ENCODE data around the gene PBX3. TPM values are rescaled to one million over a fixed set of nuclear protein-coding genes. Genes with fewer than 3 reads are reported as not detected.

The PBX3 gene
- total RNA-seq, 6 experiments from 2014 or later, result 13.0 to 20.2 (median 15.0) TPM

DNA sequence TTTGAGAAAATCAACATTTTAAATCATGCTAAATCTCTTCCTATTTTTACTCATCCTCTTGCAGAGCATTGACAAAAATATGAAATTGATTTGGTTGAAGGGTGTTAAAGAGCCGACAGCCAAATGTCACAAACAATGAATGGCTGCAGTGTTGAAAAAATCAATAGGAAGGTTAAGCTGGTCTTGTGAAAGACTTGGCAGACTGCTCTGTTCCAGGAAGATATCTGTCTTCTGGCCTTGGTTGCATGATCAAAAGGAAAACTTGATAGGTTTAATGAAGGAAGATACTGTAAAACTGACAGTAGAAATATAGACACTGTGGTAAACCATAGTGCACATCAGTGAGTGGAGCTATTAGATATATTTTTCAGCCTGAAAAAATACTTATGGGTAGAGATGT lies 103.6 kb downstream of the PBX3 start:
- intact Hi-C loops (cut with DNase I), result no loop called here
- TF ChIP-seq POLR2A (IDR thresholded peaks at IDR 0.05), result no peak
- no peak for TF ChIP-seq CTCF (IDR thresholded peaks at IDR 0.05)
- Histone ChIP-seq H3K4me3 (no peak overlapping the region), H3K4me1 (peaks cover 0 to 27% (median 5%) of the 10 kb centered on the region in 4 donors), H3K27me3 (no peaks in the 10 kb centered on the region), H3K36me3 (no peaks in the 10 kb centered on the region), H3K27ac (no peak overlapping the region), H3K9me3 (no peaks in the 10 kb centered on the region)
- ATAC-seq, result peak; percentile 39 to 77 (median 64)
- peak in 1 of 3 donors; percentile 50 for DNase-seq
- WGBS (ENCODE audit: insufficient coverage, low coverage, low lambda C conversion rate, missing lambda C conversion rate), result 10% methylated on average over 1 of the region's 1 CpG

GRCh38 chr9:125851979-125852378 lies 104.8 kb downstream of the PBX3 start:
- DNase-seq (no peak), ATAC-seq (peak in 3 of 4 donors; percentile 42 to 50 (median 45))
- Histone ChIP-seq H3K36me3 (no peaks in the 10 kb centered on the region), H3K4me3 (no peak overlapping the region), H3K9me3 (no peaks in the 10 kb centered on the region), H3K4me1 (peaks cover 0 to 33% (median 8%) of the 10 kb centered on the region in 4 donors), H3K27me3 (no peaks in the 10 kb centered on the region), H3K27ac (no peak overlapping the region)
- TF ChIP-seq POLR2A (IDR thresholded peaks at IDR 0.05) (no peak), CTCF (IDR thresholded peaks at IDR 0.05) (no peak)
- intact Hi-C loops (cut with DNase I), result no loop called here
- WGBS (ENCODE audit: insufficient coverage, low coverage, low lambda C conversion rate, missing lambda C conversion rate), result 35% methylated on average over 2 of the region's 2 CpGs

GRCh38 chr9:125852386-125852785 lies 105.2 kb downstream of the PBX3 start:
- ATAC-seq (peak; percentile 51 to 72 (median 56)), DNase-seq (no peak)
- intact Hi-C loops (cut with DNase I), result no loop called here
- Histone ChIP-seq H3K27ac (no peak overlapping the region), H3K9me3 (no peaks in the 10 kb centered on the region), H3K36me3 (no peaks in the 10 kb centered on the region), H3K4me1 (peaks cover 0 to 33% (median 8%) of the 10 kb centered on the region in 4 donors), H3K27me3 (no peaks in the 10 kb centered on the region), H3K4me3 (no peak overlapping the region)
- 76% methylated on average over 2 of the region's 2 CpGs for WGBS (ENCODE audit: insufficient coverage, low coverage, low lambda C conversion rate, missing lambda C conversion rate)
- TF ChIP-seq POLR2A (IDR thresholded peaks at IDR 0.05), result no peak
- TF ChIP-seq CTCF (IDR thresholded peaks at IDR 0.05), result no peak

DNA sequence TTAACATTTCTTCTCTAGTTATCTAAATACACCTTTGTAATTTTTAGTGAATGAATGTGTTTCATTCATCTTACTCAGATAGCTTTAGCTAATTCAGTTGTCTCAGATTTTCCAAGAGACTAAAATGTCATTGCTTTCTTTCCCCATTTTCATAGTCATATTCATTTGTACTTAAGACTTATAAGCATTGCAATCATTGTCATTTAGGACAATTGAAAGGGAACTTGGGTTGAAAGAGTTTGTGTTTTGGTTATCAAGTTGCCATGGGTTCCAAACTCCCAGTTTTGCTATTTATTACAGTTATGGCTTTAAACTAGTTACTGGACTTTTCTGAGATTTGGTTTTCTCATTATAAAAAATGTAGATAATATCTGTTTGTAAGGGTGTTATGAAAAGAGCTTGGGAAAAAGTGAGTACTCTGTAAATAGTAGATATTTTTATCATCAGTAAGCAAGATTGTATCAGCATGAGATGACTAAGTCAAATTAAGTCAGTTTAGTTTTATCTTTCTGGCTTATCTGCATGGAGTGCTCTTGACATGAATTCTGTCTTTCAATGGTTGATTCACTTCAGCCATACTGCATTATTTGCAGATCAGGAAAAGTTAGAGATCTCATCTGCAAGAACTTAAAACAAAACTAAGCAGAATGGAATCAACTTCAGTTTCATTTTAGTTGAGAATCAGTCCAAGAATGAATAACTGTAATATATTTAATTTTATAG lies 107.5 kb downstream of the PBX3 start:
- DNase-seq (no peak), ATAC-seq (no peak)
- H3K4me1 ChIP-seq, result peaks cover 0 to 33% (median 8%) of the 10 kb centered on the region in 4 donors
- H3K9me3 ChIP-seq, result no peaks in the 10 kb centered on the region
- H3K36me3 ChIP-seq, result no peaks in the 10 kb centered on the region
- H3K27me3 ChIP-seq, result no peaks in the 10 kb centered on the region
- no peak overlapping the region for H3K27ac ChIP-seq
- no peak overlapping the region for H3K4me3 ChIP-seq
- intact Hi-C loops (cut with DNase I), result no loop called here
- TF ChIP-seq CTCF (IDR thresholded peaks at IDR 0.05), result no peak
- TF ChIP-seq POLR2A (IDR thresholded peaks at IDR 0.05), result no peak
